Liver (tissue), 9 donors: ENCODE results near the gene ZBTB17. TPM values are rescaled to one million over a fixed set of nuclear protein-coding genes. Genes with fewer than 3 reads are reported as not detected.

Experiments
- DNase-seq: peaks from one replicate; pipeline ENCODE4 v3.0.0-alpha.2; 2017; ENCODE audit warnings: low spot score
- H3K27ac ChIP-seq, 2 donors: one replicate each; pipeline ENCODE4 v1.7.0; 2013; ENCODE audit warnings: inconsistent platforms in 2 of 2, low read length in 2 of 2, control low read depth in 1 of 2, low read depth in 1 of 2, mild to moderate bottlenecking in 1 of 2
- H3K27me3 ChIP-seq, 4 donors: one replicate each; pipeline versions ENCODE4 v1.6.1 to v1.7.0; 2013; ENCODE audit warnings: low read length in 3 of 4, inconsistent platforms in 1 of 4, mild to moderate bottlenecking in 1 of 4, moderate library complexity in 1 of 4; ENCODE audit not compliant: control insufficient read depth in 4 of 4, insufficient read depth in 4 of 4
- H3K36me3 ChIP-seq, 4 donors: one replicate each; pipeline versions ENCODE4 v1.6.1 to v1.7.0; 2013; ENCODE audit warnings: low read length in 3 of 4, mild to moderate bottlenecking in 3 of 4, low read depth in 1 of 4, moderate library complexity in 1 of 4; ENCODE audit not compliant: control insufficient read depth in 4 of 4, insufficient read depth in 3 of 4
- H3K4me1 ChIP-seq, 4 donors: one replicate each; pipeline versions ENCODE4 v1.6.1 to v1.7.0; 2013; ENCODE audit warnings: low read length in 3 of 4, mild to moderate bottlenecking in 3 of 4, moderate library complexity in 1 of 4; ENCODE audit not compliant: control insufficient read depth in 4 of 4, insufficient read depth in 4 of 4
- H3K4me3 ChIP-seq, 3 donors: one replicate each; pipeline versions ENCODE4 v1.6.1 to v1.7.0; 2013; ENCODE audit warnings: low read length in 3 of 3, control low read depth in 1 of 3, low read depth in 1 of 3, mild to moderate bottlenecking in 1 of 3
- H3K9ac ChIP-seq, 2 donors: one replicate each; pipeline ENCODE4 v1.7.0; 2013; ENCODE audit warnings: low read length in 2 of 2, mild to moderate bottlenecking in 2 of 2, moderate library complexity in 2 of 2, control low read depth in 1 of 2, low read depth in 1 of 2
- H3K9me3 ChIP-seq, 4 donors: one replicate each; pipeline versions ENCODE4 v1.6.1 to v1.7.0; 2013; ENCODE audit warnings: low read length in 3 of 4; ENCODE audit not compliant: control insufficient read depth in 4 of 4
- EGR1 ChIP-seq, 2 donors: IDR thresholded peaks; 2 replicates each; pipeline ENCODE4 v1.6.1; 2016 to 2018; ENCODE audit warnings: antibody characterized with exemption in 2 of 2, low read depth in 2 of 2
- FOXA1 ChIP-seq: IDR thresholded peaks from 2 replicates; pipeline ENCODE4 v1.6.1; 2016; ENCODE audit warnings: antibody characterized with exemption
- FOXA2 ChIP-seq: IDR thresholded peaks from 2 replicates; pipeline ENCODE4 v1.6.1; 2016; ENCODE audit warnings: antibody characterized with exemption
- GABPA ChIP-seq, 2 donors: IDR thresholded peaks in 1 of 2; conservative IDR thresholded peaks in 1 of 2; 2 replicates each; pipeline ENCODE4 v1.6.1; 2016; ENCODE audit warnings: antibody characterized with exemption in 2 of 2, mild to moderate bottlenecking in 1 of 2, moderate library complexity in 1 of 2
- HNF4A ChIP-seq, 2 donors: conservative IDR thresholded peaks; 2 replicates each; pipeline ENCODE4 v1.6.1; 2016; ENCODE audit warnings: antibody characterized with exemption in 2 of 2, mild to moderate bottlenecking in 2 of 2
- HNF4G ChIP-seq: IDR thresholded peaks from 2 replicates; pipeline ENCODE4 v1.6.1; 2016; ENCODE audit warnings: antibody characterized with exemption
- JUND ChIP-seq, 2 donors: IDR thresholded peaks; 2 replicates each; pipeline ENCODE4 v1.6.1; 2016; ENCODE audit warnings: antibody characterized with exemption in 2 of 2
- NR2F2 ChIP-seq: IDR thresholded peaks from 2 replicates; pipeline ENCODE4 v1.6.1; 2016; ENCODE audit warnings: antibody characterized with exemption
- RAD21 ChIP-seq, 2 donors: IDR thresholded peaks; 2 replicates each; pipeline ENCODE4 v1.6.1; 2016; ENCODE audit warnings: antibody characterized with exemption in 2 of 2, mild to moderate bottlenecking in 2 of 2
- RXRA ChIP-seq, 2 donors: IDR thresholded peaks; 2 replicates each; pipeline ENCODE4 v1.6.1; 2017 to 2018; ENCODE audit warnings: antibody characterized with exemption in 2 of 2, mild to moderate bottlenecking in 1 of 2
- SP1 ChIP-seq: IDR thresholded peaks from 2 replicates; pipeline ENCODE4 v1.6.1; 2018; ENCODE audit warnings: antibody characterized with exemption, mild to moderate bottlenecking
- TAF1 ChIP-seq: conservative IDR thresholded peaks from 2 replicates; pipeline ENCODE4 v1.6.1; 2016; ENCODE audit warnings: antibody characterized with exemption, mild to moderate bottlenecking
- YY1 ChIP-seq: IDR thresholded peaks from 2 replicates; pipeline ENCODE4 v1.6.1; 2016; ENCODE audit warnings: antibody characterized with exemption, mild to moderate bottlenecking
- WGBS: extraction: QIAGEN DNeasy Blood & Tissue Kit; methylation state at CpG from one replicate; pipeline ENCODE4 v1.1.7; 2013; 5-methylcytosine and 5-hydroxymethylcytosine counted together
- polyA plus RNA-seq, 2 donors: library from polyadenylated mRNA; stranded (reverse) in 1 of 2; unstranded in 1 of 2; fragments of 200-250 nt in 1 of 2; fragments of >200 nt in 1 of 2; fragmentation: Nextera tagmentation in 1 of 2; extraction: Ambion mirVana in 1 of 2; gene quantifications; one replicate each; pipeline versions ENCODE4 v1.2.1 to v1.2.3, GENCODE V29; 2013 to 2015
- total RNA-seq, 2 donors: library from RNA; depleted of rRNA; stranded (reverse); fragments of >200 nt; gene quantifications; one replicate each; pipeline ENCODE4 v1.2.3, GENCODE V29; 2014
- TF ChIP-seq, protein P1 (sequence below): fragments of 150-350 bp; IDR thresholded peaks from 2 replicates; pipeline ENCODE4 v1.5.1; 2017; ENCODE audit warnings: improper control_type of control experiment, low read depth, low read length; ENCODE audit not compliant: missing input control
- TF ChIP-seq, protein P2 (sequence below): IDR thresholded peaks from 2 replicates; pipeline ENCODE4 v1.6.1; 2016; ENCODE audit warnings: antibody characterized with exemption, mild to moderate bottlenecking
- TF ChIP-seq, protein P3 (sequence below): IDR thresholded peaks from 2 replicates; pipeline ENCODE4 v1.6.1; 2016; ENCODE audit warnings: antibody characterized with exemption
- TF ChIP-seq, protein P4 (sequence below): IDR thresholded peaks from 2 replicates; pipeline ENCODE4 v1.6.1; 2016; ENCODE audit warnings: antibody characterized with exemption
- TF ChIP-seq, protein P5 (sequence below): IDR thresholded peaks from 2 replicates; pipeline ENCODE4 v1.6.1; 2016; ENCODE audit warnings: antibody characterized with exemption
- donor health status: healthy.
- donor health status: healthy.
- donor health status: healthy.
- donor health status: healthy.
- donor health status: healthy.

Gene ZBTB17
- total and polyA plus RNA-seq, 4 donors, result 8.9 to 15.1 (median 9.9) TPM

DNA sequence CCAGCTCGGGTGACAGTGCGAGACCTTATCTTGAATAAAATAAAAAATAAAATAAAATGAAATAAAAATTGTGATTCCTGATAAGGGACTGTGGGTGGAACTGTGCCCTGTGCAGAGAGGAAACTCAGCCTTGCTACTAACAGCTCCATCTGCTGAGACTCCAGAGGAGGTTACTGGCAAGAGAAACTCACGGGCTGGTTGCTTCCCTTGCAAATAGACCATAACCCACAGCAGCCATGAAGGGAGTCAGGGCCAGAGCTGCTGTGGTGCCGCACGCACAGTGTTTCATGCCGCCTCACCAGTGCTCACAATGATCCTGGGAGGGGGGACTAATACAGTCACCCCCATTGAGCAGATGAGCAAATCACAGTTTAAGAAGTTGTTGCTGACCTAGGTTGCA is 13.7 kb downstream of the ZBTB17 start:
- Histone ChIP-seq H3K27ac (no peak overlapping the region), H3K9ac (no peak overlapping the region), H3K27me3 (no peaks in the 10 kb centered on the region), H3K9me3 (no peaks in the 10 kb centered on the region), H3K36me3 (peaks cover 0 to 3% (median under 1%) of the 10 kb centered on the region in 4 donors), H3K4me1 (peaks cover 0 to 4% (median 2%) of the 10 kb centered on the region in 4 donors), H3K4me3 (no peak overlapping the region)
- TF ChIP-seq, protein P1, sequence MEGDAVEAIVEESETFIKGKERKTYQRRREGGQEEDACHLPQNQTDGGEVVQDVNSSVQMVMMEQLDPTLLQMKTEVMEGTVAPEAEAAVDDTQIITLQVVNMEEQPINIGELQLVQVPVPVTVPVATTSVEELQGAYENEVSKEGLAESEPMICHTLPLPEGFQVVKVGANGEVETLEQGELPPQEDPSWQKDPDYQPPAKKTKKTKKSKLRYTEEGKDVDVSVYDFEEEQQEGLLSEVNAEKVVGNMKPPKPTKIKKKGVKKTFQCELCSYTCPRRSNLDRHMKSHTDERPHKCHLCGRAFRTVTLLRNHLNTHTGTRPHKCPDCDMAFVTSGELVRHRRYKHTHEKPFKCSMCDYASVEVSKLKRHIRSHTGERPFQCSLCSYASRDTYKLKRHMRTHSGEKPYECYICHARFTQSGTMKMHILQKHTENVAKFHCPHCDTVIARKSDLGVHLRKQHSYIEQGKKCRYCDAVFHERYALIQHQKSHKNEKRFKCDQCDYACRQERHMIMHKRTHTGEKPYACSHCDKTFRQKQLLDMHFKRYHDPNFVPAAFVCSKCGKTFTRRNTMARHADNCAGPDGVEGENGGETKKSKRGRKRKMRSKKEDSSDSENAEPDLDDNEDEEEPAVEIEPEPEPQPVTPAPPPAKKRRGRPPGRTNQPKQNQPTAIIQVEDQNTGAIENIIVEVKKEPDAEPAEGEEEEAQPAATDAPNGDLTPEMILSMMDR, result no peak
- TF ChIP-seq, protein P2, sequence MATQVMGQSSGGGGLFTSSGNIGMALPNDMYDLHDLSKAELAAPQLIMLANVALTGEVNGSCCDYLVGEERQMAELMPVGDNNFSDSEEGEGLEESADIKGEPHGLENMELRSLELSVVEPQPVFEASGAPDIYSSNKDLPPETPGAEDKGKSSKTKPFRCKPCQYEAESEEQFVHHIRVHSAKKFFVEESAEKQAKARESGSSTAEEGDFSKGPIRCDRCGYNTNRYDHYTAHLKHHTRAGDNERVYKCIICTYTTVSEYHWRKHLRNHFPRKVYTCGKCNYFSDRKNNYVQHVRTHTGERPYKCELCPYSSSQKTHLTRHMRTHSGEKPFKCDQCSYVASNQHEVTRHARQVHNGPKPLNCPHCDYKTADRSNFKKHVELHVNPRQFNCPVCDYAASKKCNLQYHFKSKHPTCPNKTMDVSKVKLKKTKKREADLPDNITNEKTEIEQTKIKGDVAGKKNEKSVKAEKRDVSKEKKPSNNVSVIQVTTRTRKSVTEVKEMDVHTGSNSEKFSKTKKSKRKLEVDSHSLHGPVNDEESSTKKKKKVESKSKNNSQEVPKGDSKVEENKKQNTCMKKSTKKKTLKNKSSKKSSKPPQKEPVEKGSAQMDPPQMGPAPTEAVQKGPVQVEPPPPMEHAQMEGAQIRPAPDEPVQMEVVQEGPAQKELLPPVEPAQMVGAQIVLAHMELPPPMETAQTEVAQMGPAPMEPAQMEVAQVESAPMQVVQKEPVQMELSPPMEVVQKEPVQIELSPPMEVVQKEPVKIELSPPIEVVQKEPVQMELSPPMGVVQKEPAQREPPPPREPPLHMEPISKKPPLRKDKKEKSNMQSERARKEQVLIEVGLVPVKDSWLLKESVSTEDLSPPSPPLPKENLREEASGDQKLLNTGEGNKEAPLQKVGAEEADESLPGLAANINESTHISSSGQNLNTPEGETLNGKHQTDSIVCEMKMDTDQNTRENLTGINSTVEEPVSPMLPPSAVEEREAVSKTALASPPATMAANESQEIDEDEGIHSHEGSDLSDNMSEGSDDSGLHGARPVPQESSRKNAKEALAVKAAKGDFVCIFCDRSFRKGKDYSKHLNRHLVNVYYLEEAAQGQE, result no peak
- TF ChIP-seq, protein P3, sequence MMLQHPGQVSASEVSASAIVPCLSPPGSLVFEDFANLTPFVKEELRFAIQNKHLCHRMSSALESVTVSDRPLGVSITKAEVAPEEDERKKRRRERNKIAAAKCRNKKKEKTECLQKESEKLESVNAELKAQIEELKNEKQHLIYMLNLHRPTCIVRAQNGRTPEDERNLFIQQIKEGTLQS, result no peak
- no peak for TF ChIP-seq GABPA (IDR thresholded peaks at IDR 0.05 in 1 of 2, conservative IDR thresholded peaks at IDR 0.05 in 1 of 2)
- TF ChIP-seq RXRA (IDR thresholded peaks at IDR 0.05), result no peak
- TF ChIP-seq, protein P4, sequence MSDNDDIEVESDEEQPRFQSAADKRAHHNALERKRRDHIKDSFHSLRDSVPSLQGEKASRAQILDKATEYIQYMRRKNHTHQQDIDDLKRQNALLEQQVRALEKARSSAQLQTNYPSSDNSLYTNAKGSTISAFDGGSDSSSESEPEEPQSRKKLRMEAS, result no peak
- TF ChIP-seq FOXA2, result no peak
- TF ChIP-seq SP1, result no peak
- no peak for TF ChIP-seq HNF4G
- no peak for TF ChIP-seq EGR1 (IDR thresholded peaks at IDR 0.05; ENCODE audit: low read depth in 2 of 2)
- TF ChIP-seq FOXA1, result no peak
- TF ChIP-seq, protein P5, sequence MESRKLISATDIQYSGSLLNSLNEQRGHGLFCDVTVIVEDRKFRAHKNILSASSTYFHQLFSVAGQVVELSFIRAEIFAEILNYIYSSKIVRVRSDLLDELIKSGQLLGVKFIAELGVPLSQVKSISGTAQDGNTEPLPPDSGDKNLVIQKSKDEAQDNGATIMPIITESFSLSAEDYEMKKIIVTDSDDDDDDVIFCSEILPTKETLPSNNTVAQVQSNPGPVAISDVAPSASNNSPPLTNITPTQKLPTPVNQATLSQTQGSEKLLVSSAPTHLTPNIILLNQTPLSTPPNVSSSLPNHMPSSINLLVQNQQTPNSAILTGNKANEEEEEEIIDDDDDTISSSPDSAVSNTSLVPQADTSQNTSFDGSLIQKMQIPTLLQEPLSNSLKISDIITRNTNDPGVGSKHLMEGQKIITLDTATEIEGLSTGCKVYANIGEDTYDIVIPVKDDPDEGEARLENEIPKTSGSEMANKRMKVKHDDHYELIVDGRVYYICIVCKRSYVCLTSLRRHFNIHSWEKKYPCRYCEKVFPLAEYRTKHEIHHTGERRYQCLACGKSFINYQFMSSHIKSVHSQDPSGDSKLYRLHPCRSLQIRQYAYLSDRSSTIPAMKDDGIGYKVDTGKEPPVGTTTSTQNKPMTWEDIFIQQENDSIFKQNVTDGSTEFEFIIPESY, result no peak
- no peak for TF ChIP-seq JUND (IDR thresholded peaks at IDR 0.05)
- no peak for TF ChIP-seq HNF4A (conservative IDR thresholded peaks at IDR 0.05)
- TF ChIP-seq YY1, result no peak
- no peak for TF ChIP-seq TAF1
- TF ChIP-seq NR2F2, result no peak
- TF ChIP-seq RAD21 (IDR thresholded peaks at IDR 0.05), result no peak
- WGBS, result 95% methylated on average over 6 of the region's 6 CpGs
- DNase-seq, result no peak
